Mesenteric fat pad (tissue), 1 donor: Measurements from ENCODE around the gene GSAP. TPM values are rescaled to one million over a fixed set of nuclear protein-coding genes. Genes with fewer than 3 reads are reported as not detected.

Experiments
- DNase-seq: peaks from one replicate; pipeline ENCODE4 v3.0.0-alpha.2; 2020; ENCODE audit warnings: low spot score
- total RNA-seq: library from RNA; stranded (reverse); fragmentation: NEBNext Ultra II Directional; extraction: Animal tissue kit (Norgen Biotek cat#: 25700); gene quantifications from one replicate; pipeline ENCODE4 v1.2.1, GENCODE V29; 2021
- donor health status: DM: yes; HTN: yes; CAD: no.

GSAP gene
- total RNA-seq, 1 donor from 2014 or later: 22.2 TPM

GRCh38 chr7:77438131-77438530 lies 22.0 kb upstream of the GSAP start:
- DNase-seq: no peak

- no peak for DNase-seq
Measured at GRCh38 chr7:77434570-77435275, 18.6 kb upstream of the GSAP start.

GRCh38 chr7:77433901-77434300 lies 17.8 kb upstream of the GSAP start:
- DNase-seq: no peak

- no peak for DNase-seq
Measured at GRCh38 chr7:77430927-77431326, 14.8 kb upstream of the GSAP start.

- no peak for DNase-seq
Measured at GRCh38 chr7:77428777-77429231, 12.7 kb upstream of the GSAP start.

- no peak for DNase-seq
Measured at GRCh38 chr7:77427996-77428603, 12.0 kb upstream of the GSAP start.

GRCh38 chr7:77426521-77427051 lies 10.4 kb upstream of the GSAP start:
- DNase-seq: no peak

- DNase-seq: no peak
Measured at GRCh38 chr7:77426052-77426404, 9.9 kb upstream of the GSAP start.

- DNase-seq: no peak
Measured at GRCh38 chr7:77425101-77426051, 9.2 kb upstream of the GSAP start.

GRCh38 chr7:77422500-77422899 lies 6.4 kb upstream of the GSAP start:
- no peak for DNase-seq

- no peak for DNase-seq
Measured at GRCh38 chr7:77420986-77421672, 5.0 kb upstream of the GSAP start.

GRCh38 chr7:77420438-77420837 lies 4.3 kb upstream of the GSAP start:
- no peak for DNase-seq

- no peak for DNase-seq
Measured at GRCh38 chr7:77419102-77419501, 3.0 kb upstream of the GSAP start.

GRCh38 chr7:77417801-77418200 lies 1.7 kb upstream of the GSAP start:
- DNase-seq: no peak

- no peak for DNase-seq
Measured at GRCh38 chr7:77416621-77417371, 647 bp upstream of the GSAP start.

GRCh38 chr7:77415476-77415822 lies 700 bp downstream of the GSAP start:
- DNase-seq: no peak

GRCh38 chr7:77413861-77414424 lies 2.2 kb downstream of the GSAP start:
- no peak for DNase-seq

- DNase-seq: no peak
Measured at GRCh38 chr7:77413128-77413527, 3.0 kb downstream of the GSAP start.

- DNase-seq: no peak
Measured at GRCh38 chr7:77409739-77410547, 6.2 kb downstream of the GSAP start.
